ENCODE data around the gene FAM187B.
"Not testable (repeated sequence)": the region's sequence is repeated elsewhere in the genome, so short reads cannot be mapped to it uniquely, and the experiment has no call there.

Gene FAM187B

DNA sequence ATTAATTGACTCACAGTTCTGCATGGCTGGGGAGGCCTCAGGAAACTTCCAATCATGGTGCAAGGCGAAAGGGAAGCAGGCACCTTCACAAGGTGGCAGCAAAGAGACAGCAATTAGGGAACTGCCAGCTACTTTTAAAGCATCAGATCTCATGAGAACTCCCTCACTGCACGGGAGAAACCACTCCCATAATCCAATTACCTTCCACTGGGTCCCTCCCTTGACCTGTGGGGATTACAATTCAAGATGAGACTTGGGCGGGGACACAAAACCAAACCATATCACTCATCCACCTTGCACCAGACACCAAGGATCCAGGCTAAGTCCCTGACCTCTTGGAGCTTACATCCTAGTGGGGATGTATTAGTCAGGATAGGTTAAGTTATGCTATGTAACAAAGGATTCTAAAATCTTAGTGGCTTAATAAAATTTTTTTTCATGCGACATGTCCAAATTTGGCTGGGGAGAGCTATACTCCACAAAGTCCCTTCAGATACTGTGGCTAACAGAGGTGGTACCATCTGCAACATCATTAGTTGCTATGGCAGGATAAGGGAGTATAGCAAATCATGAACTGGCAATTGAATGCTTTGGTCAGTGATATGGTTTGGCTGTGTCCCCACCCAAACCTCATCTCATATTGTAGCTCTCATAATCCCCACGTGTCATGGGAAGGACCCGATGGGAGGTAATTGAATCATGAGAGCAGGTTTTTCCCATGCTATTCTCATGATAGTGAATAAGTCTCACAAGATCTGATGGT is 8.3 kb upstream of the FAM187B start:
- DNase-seq (ENCODE audit: low read depth) = no peak

- DNase-seq (ENCODE audit: low read depth) = no peak
Measured at GRCh38 chr19:35232912-35233311, 4.4 kb upstream of the FAM187B start.

DNA sequence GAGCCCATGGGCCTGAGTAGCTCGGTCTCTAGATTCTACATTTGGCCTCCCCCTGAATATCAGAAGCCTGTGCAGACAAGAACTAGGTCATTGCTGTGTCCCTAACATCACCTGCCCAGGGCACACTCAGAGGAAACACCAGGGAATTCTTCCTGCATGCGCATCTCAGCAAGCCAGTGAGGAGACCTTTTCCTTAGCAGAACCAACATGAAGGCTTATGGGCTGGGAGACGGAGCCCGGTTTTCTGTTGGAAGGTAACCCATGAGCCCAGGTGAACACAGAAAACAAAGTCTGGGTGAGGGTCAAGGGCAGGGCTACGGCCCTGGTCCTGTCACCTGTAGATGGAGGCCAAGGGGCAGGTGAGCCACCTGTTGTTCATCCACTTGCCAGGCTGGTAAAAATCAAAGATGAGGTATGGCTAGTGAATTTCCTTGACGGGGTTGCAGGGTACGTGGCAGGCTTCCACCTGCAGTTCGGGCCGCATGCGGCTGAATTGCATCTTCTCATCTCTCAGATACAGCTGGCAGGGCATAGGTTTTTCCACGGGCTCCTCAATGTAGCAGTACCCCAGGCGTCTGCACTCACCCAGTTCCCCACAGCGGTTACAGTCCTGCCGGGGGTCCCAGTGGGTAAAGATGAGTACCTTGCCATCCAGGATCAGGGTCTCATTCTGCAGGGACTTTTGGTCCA is 3.6 kb upstream of the FAM187B start:
- DNase-seq (ENCODE audit: low read depth) = no peak

DNA sequence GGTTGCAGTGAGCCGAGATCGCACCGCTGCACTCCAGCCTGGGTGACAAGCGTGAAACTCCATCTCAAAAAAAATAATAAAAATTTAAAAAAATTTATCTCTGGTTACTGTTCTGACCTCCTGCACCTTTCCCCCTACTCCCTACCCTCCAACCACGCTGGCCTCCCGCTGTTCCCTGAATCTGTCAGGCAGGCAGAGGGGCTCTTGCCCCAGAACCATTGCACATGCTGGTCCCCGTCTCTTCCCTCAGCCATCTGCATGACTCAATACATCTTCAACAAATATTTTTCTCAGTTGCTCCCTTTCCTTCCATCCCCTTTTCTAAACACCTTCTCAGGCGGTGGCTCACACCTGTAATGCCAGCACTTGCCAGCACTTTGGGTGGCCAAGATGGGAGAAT is 1.1 kb upstream of the FAM187B start:
- no peak for DNase-seq (ENCODE audit: low read depth)

DNA sequence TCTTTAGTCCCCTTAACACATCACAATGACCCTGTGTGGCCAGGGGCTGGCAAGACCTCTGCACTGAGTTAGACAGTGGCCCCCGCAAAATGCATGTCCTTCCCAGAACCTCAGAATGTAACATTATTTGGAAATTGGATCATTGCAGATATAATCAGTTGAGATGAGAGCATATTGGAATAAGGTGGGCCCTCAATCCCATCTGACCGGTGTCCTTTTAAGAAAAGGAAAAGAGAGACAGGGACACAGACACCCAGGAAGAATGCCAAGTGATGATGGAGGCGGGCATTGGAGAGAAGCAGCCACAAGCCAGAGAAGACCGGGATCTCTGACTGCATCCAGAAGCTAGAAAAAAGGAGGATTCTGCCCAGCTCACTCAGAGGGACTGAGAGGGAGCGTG is 1.8 kb downstream of the FAM187B start:
- no peak for DNase-seq (ENCODE audit: low read depth)

GRCh38 chr19:35225951-35226350 is 2.6 kb downstream of the FAM187B start:
- DNase-seq (ENCODE audit: low read depth) = no peak

- DNase-seq (ENCODE audit: low read depth) = no peak
Measured at GRCh38 chr19:35224681-35225571, 3.6 kb downstream of the FAM187B start.

GRCh38 chr19:35223862-35224505 is 4.6 kb downstream of the FAM187B start:
- DNase-seq (ENCODE audit: low read depth) = no peak

DNA sequence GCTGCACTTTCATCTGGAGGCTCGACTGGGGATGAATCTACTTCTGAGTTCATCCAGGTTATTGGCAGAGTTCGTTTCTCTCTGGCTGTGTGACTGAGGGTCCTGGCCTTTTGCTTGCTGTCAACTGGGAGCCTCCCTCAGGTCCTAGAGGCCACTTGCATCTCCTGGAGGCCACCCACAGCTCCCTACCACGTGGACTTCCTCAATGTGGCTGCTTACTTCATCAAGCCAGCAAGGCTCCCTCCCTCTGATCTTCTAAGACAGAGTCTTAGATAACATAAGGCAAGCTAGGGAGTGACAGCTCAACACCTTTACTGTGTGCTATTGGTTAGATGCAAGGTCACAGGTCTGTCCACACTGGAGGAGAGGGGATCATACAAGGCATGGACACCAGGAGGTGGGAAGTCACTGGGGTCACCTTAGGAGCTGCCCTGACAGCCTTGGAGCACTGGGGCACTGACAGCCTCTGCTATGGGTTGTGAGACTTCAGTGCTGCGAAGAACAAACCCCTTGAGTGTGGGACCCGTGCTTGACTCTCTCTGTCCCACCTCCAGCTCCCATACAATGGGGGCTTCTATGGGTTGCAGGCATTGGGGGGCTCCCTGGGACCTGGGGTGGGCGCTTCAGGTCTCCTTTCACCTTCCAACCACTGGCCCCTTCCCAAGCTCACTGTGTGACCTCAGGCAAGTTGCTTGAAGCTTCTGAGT is 5.3 kb downstream of the FAM187B start:
- DNase-seq (ENCODE audit: low read depth) = no peak

DNA sequence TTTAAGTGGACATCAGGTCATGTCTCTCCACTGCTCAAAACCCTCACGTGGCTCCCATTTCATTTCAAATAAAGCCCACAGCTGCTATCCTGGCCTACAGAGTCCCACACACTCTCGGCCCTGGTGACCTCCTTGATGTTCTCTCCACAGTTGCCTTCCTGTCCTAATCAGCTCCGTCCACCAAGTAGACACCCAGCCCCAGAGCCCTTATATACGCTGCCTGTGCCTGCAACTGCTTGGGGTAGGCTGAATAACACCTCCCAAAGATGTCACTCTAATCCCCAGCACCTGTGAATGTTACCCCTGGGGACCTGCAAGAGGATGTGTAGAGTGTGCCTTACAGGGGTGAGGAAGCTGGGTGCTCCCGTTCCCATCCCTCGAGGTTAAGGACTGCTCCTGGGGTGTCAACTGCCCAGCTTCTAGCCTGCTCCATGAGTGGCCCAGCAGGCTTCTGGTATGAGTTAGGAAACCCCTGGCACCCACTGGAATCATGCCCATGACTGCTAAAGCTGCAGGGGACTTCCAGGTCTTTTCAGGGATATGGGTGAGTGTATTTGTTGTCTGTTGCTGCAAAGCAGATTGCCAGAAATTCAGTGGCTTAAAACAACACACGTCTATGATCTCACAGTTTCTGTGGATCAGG is 6.0 kb downstream of the FAM187B start:
- no peak for DNase-seq (ENCODE audit: low read depth)

- not testable (repeated sequence) for DNase-seq (ENCODE audit: low read depth)
Measured at GRCh38 chr19:35220973-35221590, 7.5 kb downstream of the FAM187B start.

GRCh38 chr19:35220315-35220921 is 8.1 kb downstream of the FAM187B start:
- no peak for DNase-seq (ENCODE audit: low read depth)

- DNase-seq (ENCODE audit: low read depth) = no peak
Measured at GRCh38 chr19:35219008-35219407, 9.5 kb downstream of the FAM187B start.

DNA sequence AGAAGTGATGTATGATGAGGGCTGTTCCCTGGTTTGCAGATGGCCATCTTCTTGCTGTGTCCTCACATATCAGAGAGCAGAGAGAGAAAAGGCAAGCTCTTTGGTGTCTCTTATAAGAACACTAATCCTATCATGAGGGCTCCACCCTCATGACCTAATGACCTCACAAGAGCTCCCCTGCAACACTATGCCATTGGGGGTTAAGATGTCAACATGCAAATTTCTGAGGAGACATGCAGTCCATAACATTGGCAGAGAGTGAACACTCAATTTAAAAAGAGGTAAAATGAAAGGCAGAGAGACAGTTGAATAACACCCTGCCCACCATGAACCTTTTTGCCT is 10.9 kb downstream of the FAM187B start:
- no peak for DNase-seq (ENCODE audit: low read depth)

DNA sequence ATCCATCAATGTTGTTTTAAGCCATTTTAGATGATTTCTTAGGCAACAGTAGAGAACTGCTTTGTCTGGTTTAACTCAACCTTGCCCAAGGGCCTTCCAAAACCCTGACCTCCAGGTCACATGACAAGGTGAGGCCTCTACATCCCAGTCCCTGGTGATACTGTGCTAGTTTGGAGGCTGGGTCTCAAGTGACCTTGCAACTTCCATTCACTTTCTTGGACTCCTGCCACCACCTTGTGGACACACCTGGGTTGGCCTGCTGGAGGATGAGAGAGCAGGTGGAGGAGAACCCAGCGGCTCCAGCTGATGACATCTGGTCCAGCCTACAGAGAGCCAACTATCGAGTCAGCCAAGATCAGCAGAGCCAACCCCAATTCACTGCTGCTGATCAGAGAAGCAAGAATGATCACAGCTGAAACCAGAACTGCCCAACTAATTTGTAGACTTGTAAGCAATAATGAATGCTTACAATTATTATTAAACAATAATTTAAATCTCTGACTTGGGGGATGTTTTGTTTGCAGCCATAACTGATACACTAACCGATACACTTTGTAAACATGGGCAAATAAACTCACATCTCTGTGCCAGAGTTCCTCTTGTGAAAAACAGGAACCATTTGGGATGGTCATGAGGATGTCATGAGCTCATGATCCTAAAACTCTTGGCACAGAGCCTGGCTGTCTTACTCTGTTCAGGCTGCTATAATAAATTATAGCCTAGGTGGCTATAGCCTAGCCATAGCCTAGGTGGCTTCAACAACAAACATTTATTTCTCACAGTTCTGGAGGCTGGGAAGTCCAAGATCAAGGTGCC is 11.5 kb downstream of the FAM187B start:
- no peak for DNase-seq (ENCODE audit: low read depth)

- DNase-seq (ENCODE audit: low read depth) = no peak
Measured at GRCh38 chr19:35216016-35216832, 12.3 kb downstream of the FAM187B start.

DNA sequence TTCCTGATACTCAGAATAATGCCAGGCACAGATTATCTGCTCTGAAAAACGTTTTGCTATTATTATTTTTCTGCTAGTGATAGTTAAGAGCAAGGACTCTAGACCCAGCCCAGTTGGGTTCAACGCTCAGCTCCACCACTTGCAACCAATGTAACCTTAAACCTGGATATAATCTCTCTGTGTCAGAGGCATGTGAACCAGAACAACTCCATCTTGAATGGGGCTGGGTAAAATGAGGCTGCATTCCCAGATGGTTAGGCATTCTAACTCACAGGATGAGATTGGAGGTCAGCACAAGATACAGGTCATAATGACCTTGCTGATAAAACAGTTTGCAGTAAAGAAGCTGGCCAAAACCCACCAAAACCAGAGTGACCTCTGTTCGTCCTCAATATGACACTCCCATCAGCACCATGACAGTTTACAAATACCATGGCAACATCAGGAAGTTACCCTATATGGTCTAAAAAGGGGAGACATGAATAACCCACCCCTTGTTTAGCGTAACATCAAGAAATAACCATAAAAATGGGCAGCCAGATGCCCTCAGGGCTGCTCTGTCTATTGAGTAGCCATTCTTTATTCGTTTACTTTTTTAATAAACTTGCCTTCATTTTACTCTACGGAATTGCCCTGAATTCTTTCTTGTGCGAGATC is 13.6 kb downstream of the FAM187B start:
- no peak for DNase-seq (ENCODE audit: low read depth)
